K562 (cell line): ENCODE data around the gene AKT2. TPM values are rescaled to one million over a fixed set of nuclear protein-coding genes. Genes with fewer than 3 reads are reported as not detected.

Experiments
- ATAC-seq: fragments of 200-7000 bp; cut with Tn5 transposase; 3 replicates; pipeline ENCODE4 v1.9.1; 2020; ENCODE audit warnings: moderate library complexity
- BruUV-seq: library from RNA; stranded (reverse); fragments of 400-500 nt; replicated peaks from 2 replicates; lab custom pipeline; 2021; lab: Mats Ljungman, UMichigan
- CTCF ChIA-PET: fragments of 300-600 bp; formaldehyde crosslinking; extraction: SDS; loops from one replicate; lab custom pipeline; 2021; ENCODE audit warnings: low intra/inter-chr PET ratio; lab: Yijun Ruan, JAX
- POLR2A ChIA-PET: fragments of 300-600, 350-650 bp; sonication (Branson Sonifier 250); formaldehyde crosslinking; extraction: SDS; loops from one replicate; lab custom pipeline; 2021; ENCODE audit warnings: antibody characterized with exemption, inconsistent platforms; lab: Yijun Ruan, JAX
- DNase-seq, 4 experiments: peaks; one replicate each; pipeline versions ENCODE4 v3.0.0 to v3.0.0-alpha.2; 2011 to 2018; ENCODE audit warnings: low spot score in 3 of 4, mixed read lengths in 3 of 4; ENCODE audit errors: extremely low read depth in 1 of 4
- FAIRE-seq: peaks from 2 replicates; lab custom pipeline; 2011; peaks lifted over from hg19 to GRCh38; lab: Jason Lieb, UNC
- H2AFZ ChIP-seq: 2 replicates; pipeline ENCODE4 v1.6.0; 2011; ENCODE audit warnings: low read depth, low read length, control low read depth, inconsistent platforms
- H3K27ac ChIP-seq: fragments of 200-600 bp; 3 replicates; pipeline ENCODE4 v1.8.0; 2011; ENCODE audit warnings: low read depth, mild to moderate bottlenecking, control low read depth, inconsistent platforms, low read length, moderate library complexity, mixed read lengths; ENCODE audit errors: extremely low read depth
- H3K27me3 ChIP-seq, 2 experiments: fragments of 300-600 bp in 1 of 2; 2 replicates in 1 of 2; 3 replicates in 1 of 2; pipeline versions ENCODE4 v1.6.0 to v1.8.0; 2011; ENCODE audit warnings: inconsistent platforms in 2 of 2, low read length in 2 of 2, mild to moderate bottlenecking in 1 of 2, mixed read lengths in 1 of 2, moderate library complexity in 1 of 2; ENCODE audit not compliant: control insufficient read depth in 2 of 2, insufficient read depth in 2 of 2
- H3K36me3 ChIP-seq: fragments of 300-600 bp; 3 replicates; pipeline ENCODE4 v1.8.0; 2011; ENCODE audit warnings: mild to moderate bottlenecking, low read length, inconsistent platforms; ENCODE audit not compliant: control insufficient read depth, insufficient read depth
- H3K4me1 ChIP-seq, 2 experiments: fragments of 200-600 bp in 1 of 2; replicated peaks in 1 of 2; 2 replicates in 1 of 2; 3 replicates in 1 of 2; pipeline versions ENCODE4 v1.5.1 to v1.8.0; 2011; ENCODE audit warnings: inconsistent platforms in 2 of 2, low read length in 2 of 2, mild to moderate bottlenecking in 1 of 2, mixed read lengths in 1 of 2, moderate library complexity in 1 of 2; ENCODE audit not compliant: control insufficient read depth in 2 of 2, insufficient read depth in 2 of 2
- H3K4me2 ChIP-seq: 2 replicates; pipeline ENCODE4 v1.6.1; 2011; ENCODE audit warnings: low read length, control low read depth, inconsistent platforms, mixed read lengths; ENCODE audit not compliant: insufficient read depth
- H3K4me3 ChIP-seq: fragments of 200-600 bp; sonication (generic), shearing (Covaris generic); 2 replicates; pipeline ENCODE4 v1.5.1; 2016; ENCODE audit warnings: control low read depth, inconsistent platforms
- H3K79me2 ChIP-seq: fragments of 200-600 bp; 3 replicates; pipeline ENCODE4 v1.8.0; 2011; ENCODE audit warnings: low read length, inconsistent platforms; ENCODE audit not compliant: control insufficient read depth, insufficient read depth
- H3K9ac ChIP-seq, 2 experiments: 2 replicates each; pipeline versions ENCODE4 v1.6.0 to v1.6.1; 2011; ENCODE audit warnings: low read depth in 2 of 2, low read length in 2 of 2, control low read depth in 1 of 2, inconsistent platforms in 1 of 2, mild to moderate bottlenecking in 1 of 2, mixed read lengths in 1 of 2; ENCODE audit not compliant: insufficient read depth in 1 of 2
- H3K9me1 ChIP-seq: one replicate; pipeline ENCODE4 v1.6.0; 2011; ENCODE audit warnings: inconsistent platforms, mild to moderate bottlenecking, low read length, moderate library complexity; ENCODE audit not compliant: control insufficient read depth, insufficient read depth
- H3K9me3 ChIP-seq: replicated peaks from 2 replicates; pipeline ENCODE4 v1.5.1; 2011; ENCODE audit warnings: low read depth, low read length, inconsistent platforms; ENCODE audit not compliant: control insufficient read depth, insufficient read depth
- H4K20me1 ChIP-seq: replicated peaks from 2 replicates; pipeline ENCODE4 v1.6.1; 2011; ENCODE audit warnings: low read length, inconsistent platforms, mixed read lengths; ENCODE audit not compliant: control insufficient read depth, insufficient read depth
- ARHGAP35 ChIP-seq: fragments of 450-650 bp; IDR thresholded peaks from 2 replicates; pipeline ENCODE4 v1.6.1; 2018; ENCODE audit not compliant: partially characterized antibody
- CBX2 ChIP-seq: fragments of 200-600 bp; sonication (generic); IDR thresholded peaks from one replicate; pipeline ENCODE4 v1.6.1; 2012; ENCODE audit warnings: mild to moderate bottlenecking, low read length, inconsistent platforms; ENCODE audit not compliant: insufficient read depth, poor library complexity, severe bottlenecking
- CBX5 ChIP-seq: IDR thresholded peaks from 2 replicates; pipeline ENCODE4 v1.6.1; 2014; ENCODE audit warnings: low read depth, borderline replicate concordance
- MCM3 ChIP-seq: fragments of 450-650 bp; IDR thresholded peaks from 2 replicates; pipeline ENCODE4 v1.6.1; 2016
- PTTG1 ChIP-seq: fragments of 450-650 bp; IDR thresholded peaks from 2 replicates; pipeline ENCODE4 v1.6.1; 2016; ENCODE audit warnings: low read depth, mild to moderate bottlenecking, missing genetic modification characterization, missing compliant biosample characterization
- RAD21 ChIP-seq, 2 experiments: fragments of 250-450 bp in 1 of 2; fragments of 450-650 bp in 1 of 2; sonication (Bioruptor Pico) in 1 of 2; formaldehyde crosslinking in 1 of 2; IDR thresholded peaks in 1 of 2; conservative IDR thresholded peaks in 1 of 2; 2 replicates each; pipeline versions ENCODE4 v1.4.0 to v1.8.0; 2020 to 2022; ENCODE audit warnings: mild to moderate bottlenecking in 2 of 2, moderate library complexity in 1 of 2
- SOX6 ChIP-seq: fragments of 450-650 bp; IDR thresholded peaks from 2 replicates; pipeline ENCODE4 v1.6.1; 2014; ENCODE audit warnings: mild to moderate bottlenecking
- SPI1 ChIP-seq: IDR thresholded peaks from 2 replicates; pipeline ENCODE4 v1.6.1; 2011; ENCODE audit warnings: low read depth, low read length, control low read depth, borderline replicate concordance
- TAF9B ChIP-seq: fragments of 450-650 bp; IDR thresholded peaks from 2 replicates; pipeline ENCODE4 v1.6.1; 2018; ENCODE audit warnings: mild to moderate bottlenecking; ENCODE audit not compliant: partially characterized antibody
- ZNF23 ChIP-seq: fragments of 250-450 bp; sonication (Bioruptor Pico); IDR thresholded peaks from 2 replicates; pipeline ENCODE4 v1.4.0; 2020; ENCODE audit warnings: mild to moderate bottlenecking
- WGBS: fragments of 100-300 bp; shearing (Covaris generic); methylation state at CpG from one replicate; pipeline ENCODE4 v1.1.6; 2016; ENCODE audit warnings: low coverage, mixed read lengths; ENCODE audit not compliant: insufficient coverage; ENCODE audit errors: missing lambda C conversion rate; 5-methylcytosine and 5-hydroxymethylcytosine counted together
- in situ Hi-C: fragments of 300-500 bp; cut with MboI; formaldehyde crosslinking; loops from 4 replicates; pipeline ENCODE4 v1.15.0; 2018; ENCODE audit warnings: inconsistent platforms, mixed read lengths
- intact Hi-C: fragments of 100-400 bp; cut with micrococcal nuclease; formaldehyde crosslinking; loops from 2 replicates; pipeline ENCODE4 v1.14.2; 2022
- polyA plus RNA-seq, 8 experiments: library from polyadenylated mRNA; depleted of rRNA in 4 of 8; stranded (reverse) in 5 of 8; unstranded in 3 of 8; fragments of >200 nt; fragmentation: Nextera tagmentation in 2 of 8; fragmentation: Illumina TruSeq in 1 of 8; extraction: Ambion mirVana in 2 of 8; extraction: Trizol in 1 of 8; gene quantifications; 2 replicates each; pipeline versions ENCODE4 v1.2.1 to v1.2.3, GENCODE V29; 2011 to 2014; ENCODE audit warnings: inconsistent platforms in 1 of 8, missing spikeins in 1 of 8
- total RNA-seq, 7 experiments: library from RNA; depleted of rRNA in 6 of 7; stranded (reverse); fragments of >200 nt in 6 of 7; fragmentation: Illumina TruSeq in 2 of 7; extraction: Trizol in 2 of 7; gene quantifications; 2 replicates each; pipeline versions ENCODE4 v1.2.1 to v1.2.3, GENCODE V29; 2011 to 2021; ENCODE audit warnings: low replicate concordance in 1 of 7
- TF ChIP-seq, protein P1 (sequence below): sonication (generic); formaldehyde crosslinking; IDR thresholded peaks from 2 replicates; pipeline ENCODE4 v1.8.0; 2022; ENCODE audit warnings: mild to moderate bottlenecking, missing genetic modification reagents
- TF ChIP-seq, protein P2 (sequence below): fragments of 450-650 bp; conservative IDR thresholded peaks from 2 replicates; pipeline ENCODE4 v1.6.1; 2016; ENCODE audit warnings: missing genetic modification characterization, low read depth, mild to moderate bottlenecking, control low read depth, missing compliant biosample characterization

AKT2 gene
- total and polyA plus RNA-seq, 9 of the 15 experiments (the other 6 are each of a cell fraction or from before 2014, with no cell fraction given) = 1.1 to 132 (median 67.7) TPM

DNA sequence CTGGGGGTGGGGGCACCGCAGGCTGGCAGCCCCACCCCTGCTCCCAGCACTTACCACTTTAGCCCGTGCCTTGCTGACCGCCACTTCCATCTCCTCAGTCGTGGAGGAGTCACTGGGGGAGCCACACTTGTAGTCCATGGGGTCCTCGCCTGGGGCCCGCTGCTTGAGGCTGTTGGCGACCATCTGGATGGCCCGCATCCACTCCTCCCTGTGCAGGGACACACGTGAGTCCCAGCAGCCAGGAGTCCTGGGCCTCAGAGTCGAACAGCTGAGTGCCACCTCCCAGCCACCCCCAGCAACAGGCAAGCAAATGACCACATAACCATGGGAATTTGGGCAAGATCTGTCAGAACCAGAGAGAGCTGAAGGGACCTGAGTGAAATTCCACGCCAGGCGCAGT lies 42.7 kb downstream of the AKT2 start:
- no peak overlapping the region for H3K27ac ChIP-seq
- no peak overlapping the region for H3K4me3 ChIP-seq

More for the DNA sequence above, 42.7 kb downstream of the AKT2 start:
- H3K27me3 ChIP-seq = no peaks in the 10 kb centered on the region
- H3K36me3 ChIP-seq = peaks cover 74% of the 10 kb centered on the region; the same call in 2 of the 3 replicates
- ChIA-PET POLR2A (interaction anchor here (0.9 kb wide), 1 partner anchor 24 kb away, joined by 3 read pairs; the partner anchor contains the start of gene TTC9B), CTCF (no interaction called here)
- peak overlapping the region in 1 of 2 experiments; percentile 62; a peak in 1 of 4 replicates for H3K9ac ChIP-seq
- H3K9me1 ChIP-seq = peaks cover 2% of the 10 kb centered on the region
- no peak overlapping the region for H2AFZ ChIP-seq
- peaks cover 21% of the 10 kb centered on the region for H3K79me2 ChIP-seq
- H3K4me2 ChIP-seq = no peak overlapping the region
- no peak for TF ChIP-seq RAD21 (CRISPR knock-in tag; conservative IDR thresholded peaks at IDR 0.05 in 1 of 2, IDR thresholded peaks at IDR 0.05 in 1 of 2)
- TF ChIP-seq TAF9B = no peak
- TF ChIP-seq MCM3 = no peak
- TF ChIP-seq SPI1 = no peak
- no peak for TF ChIP-seq ARHGAP35
- no peak for TF ChIP-seq ZNF23
- TF ChIP-seq SOX6 = no peak
- no peak for TF ChIP-seq CBX2
- TF ChIP-seq, protein P1, sequence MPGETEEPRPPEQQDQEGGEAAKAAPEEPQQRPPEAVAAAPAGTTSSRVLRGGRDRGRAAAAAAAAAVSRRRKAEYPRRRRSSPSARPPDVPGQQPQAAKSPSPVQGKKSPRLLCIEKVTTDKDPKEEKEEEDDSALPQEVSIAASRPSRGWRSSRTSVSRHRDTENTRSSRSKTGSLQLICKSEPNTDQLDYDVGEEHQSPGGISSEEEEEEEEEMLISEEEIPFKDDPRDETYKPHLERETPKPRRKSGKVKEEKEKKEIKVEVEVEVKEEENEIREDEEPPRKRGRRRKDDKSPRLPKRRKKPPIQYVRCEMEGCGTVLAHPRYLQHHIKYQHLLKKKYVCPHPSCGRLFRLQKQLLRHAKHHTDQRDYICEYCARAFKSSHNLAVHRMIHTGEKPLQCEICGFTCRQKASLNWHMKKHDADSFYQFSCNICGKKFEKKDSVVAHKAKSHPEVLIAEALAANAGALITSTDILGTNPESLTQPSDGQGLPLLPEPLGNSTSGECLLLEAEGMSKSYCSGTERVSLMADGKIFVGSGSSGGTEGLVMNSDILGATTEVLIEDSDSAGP (CRISPR knock-in tag) = no peak
- no peak for TF ChIP-seq CBX5
- TF ChIP-seq, protein P2, sequence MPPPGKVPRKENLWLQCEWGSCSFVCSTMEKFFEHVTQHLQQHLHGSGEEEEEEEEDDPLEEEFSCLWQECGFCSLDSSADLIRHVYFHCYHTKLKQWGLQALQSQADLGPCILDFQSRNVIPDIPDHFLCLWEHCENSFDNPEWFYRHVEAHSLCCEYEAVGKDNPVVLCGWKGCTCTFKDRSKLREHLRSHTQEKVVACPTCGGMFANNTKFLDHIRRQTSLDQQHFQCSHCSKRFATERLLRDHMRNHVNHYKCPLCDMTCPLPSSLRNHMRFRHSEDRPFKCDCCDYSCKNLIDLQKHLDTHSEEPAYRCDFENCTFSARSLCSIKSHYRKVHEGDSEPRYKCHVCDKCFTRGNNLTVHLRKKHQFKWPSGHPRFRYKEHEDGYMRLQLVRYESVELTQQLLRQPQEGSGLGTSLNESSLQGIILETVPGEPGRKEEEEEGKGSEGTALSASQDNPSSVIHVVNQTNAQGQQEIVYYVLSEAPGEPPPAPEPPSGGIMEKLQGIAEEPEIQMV (tag) = no peak
- TF ChIP-seq PTTG1 = no peak
- BruUV-seq = no TSS peak
- ATAC-seq (no peak), DNase-seq (no peak), FAIRE-seq (no peak)
- no peaks in the 10 kb centered on the region for H3K9me3 ChIP-seq
- 88% methylated on average over 12 of the region's 12 CpGs for WGBS
- in situ Hi-C loops (no loop called here), intact Hi-C loops (no loop called here)
- peaks cover 0 to 11% of the 10 kb centered on the region in 2 experiments; a peak in 1 of 5 replicates for H3K4me1 ChIP-seq
- peaks cover 4% of the 10 kb centered on the region; the same call in 1 of the 2 replicates for H4K20me1 ChIP-seq
